ENCODE data around the gene CDAN1. TPM values are rescaled to one million over a fixed set of nuclear protein-coding genes. Genes with fewer than 3 reads are reported as not detected.

The CDAN1 gene
- total RNA-seq, 4 donors from 2014 or later: 9.1 to 16.5 (median 10.7) TPM

DNA sequence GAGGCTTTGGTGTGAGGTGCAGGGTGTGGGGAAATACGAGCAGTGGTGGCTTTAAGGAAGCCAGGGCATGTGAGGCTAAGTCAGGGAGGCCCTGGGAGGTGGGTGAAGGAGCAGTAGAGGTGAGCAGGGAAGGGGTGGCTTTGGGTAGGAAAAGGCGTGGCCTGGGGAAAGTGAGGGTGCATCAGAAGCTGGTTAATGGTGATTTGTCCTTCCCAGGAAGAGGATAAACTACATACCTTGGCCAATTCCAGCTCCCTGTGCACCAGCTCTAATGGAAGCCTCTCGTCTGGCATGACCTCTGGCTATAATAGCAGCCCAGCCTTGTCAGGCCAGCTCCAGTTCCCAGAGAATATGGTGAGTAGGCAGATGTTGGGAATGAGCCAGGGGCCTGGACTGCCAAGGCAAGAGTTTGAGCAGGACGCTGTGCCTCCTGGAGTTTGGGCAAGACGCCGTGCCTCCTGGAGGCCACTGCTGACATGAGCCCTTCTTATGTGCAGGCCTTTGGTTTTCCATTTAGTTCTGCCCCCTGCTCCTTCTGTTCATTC, 41.3 kb downstream of the CDAN1 start:
- Histone ChIP-seq H3K27me3 (no peaks in the 10 kb centered on the region), H3K9me3 (no peaks in the 10 kb centered on the region), H3K36me3 (peaks cover 0 to 23% (median 0%) of the 10 kb centered on the region in 3 donors), H3K4me3 (no peak overlapping the region), H3K27ac (no peak overlapping the region), H3K4me1 (no peaks in the 10 kb centered on the region)
- no peak for DNase-seq
- TF ChIP-seq POLR2A (IDR thresholded peaks at IDR 0.05): no peak
- TF ChIP-seq, protein P1, sequence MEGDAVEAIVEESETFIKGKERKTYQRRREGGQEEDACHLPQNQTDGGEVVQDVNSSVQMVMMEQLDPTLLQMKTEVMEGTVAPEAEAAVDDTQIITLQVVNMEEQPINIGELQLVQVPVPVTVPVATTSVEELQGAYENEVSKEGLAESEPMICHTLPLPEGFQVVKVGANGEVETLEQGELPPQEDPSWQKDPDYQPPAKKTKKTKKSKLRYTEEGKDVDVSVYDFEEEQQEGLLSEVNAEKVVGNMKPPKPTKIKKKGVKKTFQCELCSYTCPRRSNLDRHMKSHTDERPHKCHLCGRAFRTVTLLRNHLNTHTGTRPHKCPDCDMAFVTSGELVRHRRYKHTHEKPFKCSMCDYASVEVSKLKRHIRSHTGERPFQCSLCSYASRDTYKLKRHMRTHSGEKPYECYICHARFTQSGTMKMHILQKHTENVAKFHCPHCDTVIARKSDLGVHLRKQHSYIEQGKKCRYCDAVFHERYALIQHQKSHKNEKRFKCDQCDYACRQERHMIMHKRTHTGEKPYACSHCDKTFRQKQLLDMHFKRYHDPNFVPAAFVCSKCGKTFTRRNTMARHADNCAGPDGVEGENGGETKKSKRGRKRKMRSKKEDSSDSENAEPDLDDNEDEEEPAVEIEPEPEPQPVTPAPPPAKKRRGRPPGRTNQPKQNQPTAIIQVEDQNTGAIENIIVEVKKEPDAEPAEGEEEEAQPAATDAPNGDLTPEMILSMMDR (IDR thresholded peaks at IDR 0.05): no peak

DNA sequence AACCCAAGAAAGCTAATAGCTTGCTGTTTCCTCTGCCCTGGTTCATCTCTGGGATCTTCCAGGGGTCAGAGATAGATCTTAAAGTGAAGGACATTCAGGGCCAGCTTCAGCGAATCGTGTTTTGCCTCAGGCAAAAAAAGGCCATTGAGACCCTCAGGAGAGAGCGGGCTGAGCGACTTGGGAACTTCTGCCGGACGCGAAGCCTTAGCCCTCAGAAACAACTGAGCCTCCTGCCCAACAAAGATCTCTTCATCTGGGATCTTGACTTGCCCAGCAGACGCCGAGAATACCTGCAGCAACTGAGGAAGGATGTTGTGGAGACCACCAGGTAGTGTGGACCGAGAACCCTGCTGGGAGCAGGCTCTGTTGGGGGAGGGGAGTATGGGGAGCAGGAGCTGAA, 42.5 kb downstream of the CDAN1 start:
- no peak overlapping the region for H3K27ac ChIP-seq
- no peaks in the 10 kb centered on the region for H3K9me3 ChIP-seq
- H3K4me3 ChIP-seq: no peak overlapping the region
- no peaks in the 10 kb centered on the region for H3K4me1 ChIP-seq
- DNase-seq: no peak
- H3K27me3 ChIP-seq: no peaks in the 10 kb centered on the region
- TF ChIP-seq POLR2A (IDR thresholded peaks at IDR 0.05): no peak
- TF ChIP-seq, protein P1 (IDR thresholded peaks at IDR 0.05): no peak
- peaks cover 0 to 23% (median 0%) of the 10 kb centered on the region in 3 donors for H3K36me3 ChIP-seq

DNA sequence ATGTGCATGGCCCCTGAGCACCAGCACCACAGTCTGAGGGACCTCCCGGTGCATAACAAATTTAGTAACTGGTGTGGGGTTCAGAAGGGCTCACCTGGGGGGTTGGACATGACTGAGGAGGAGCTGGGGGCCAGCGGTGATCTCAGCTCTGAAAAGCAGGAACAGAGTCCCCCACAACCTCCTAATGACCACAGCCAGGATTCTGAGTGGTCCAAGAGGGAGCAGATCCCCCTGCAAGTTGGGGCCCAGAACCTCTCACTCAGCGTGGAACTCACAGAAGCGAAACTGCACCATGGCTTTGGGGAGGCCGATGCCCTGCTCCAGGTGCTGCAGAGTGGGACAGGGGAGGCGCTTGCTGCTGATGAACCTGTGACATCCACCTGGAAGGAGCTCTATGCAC, 43.0 kb downstream of the CDAN1 start:
- Histone ChIP-seq H3K27ac (no peak overlapping the region), H3K36me3 (peaks cover 0 to 23% (median 0%) of the 10 kb centered on the region in 3 donors), H3K27me3 (no peaks in the 10 kb centered on the region), H3K4me1 (no peaks in the 10 kb centered on the region), H3K9me3 (no peaks in the 10 kb centered on the region), H3K4me3 (no peak overlapping the region)
- no peak for TF ChIP-seq POLR2A (IDR thresholded peaks at IDR 0.05)
- TF ChIP-seq, protein P1 (IDR thresholded peaks at IDR 0.05): no peak
- no peak for DNase-seq

DNA sequence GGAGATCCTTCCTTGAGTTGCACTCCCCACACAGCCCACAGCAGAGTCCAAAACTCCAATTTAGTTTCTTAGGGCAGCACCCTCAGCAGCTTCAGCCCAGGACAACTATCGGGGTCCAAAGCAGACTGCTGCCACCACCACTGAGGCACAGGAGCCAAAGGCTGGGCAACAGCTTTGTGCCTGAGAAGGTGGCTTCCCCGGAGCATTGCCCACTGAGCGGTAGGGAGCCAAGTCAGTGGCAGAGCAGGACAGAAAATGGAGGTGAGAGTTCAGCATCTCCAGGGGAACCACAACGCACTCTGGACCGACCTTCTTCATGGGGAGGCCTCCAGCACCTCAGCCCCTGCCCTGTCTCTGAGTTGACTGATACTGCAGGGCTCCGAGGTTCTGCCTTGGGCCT, 43.4 kb downstream of the CDAN1 start:
- DNase-seq: no peak
- Histone ChIP-seq H3K9me3 (no peaks in the 10 kb centered on the region), H3K27me3 (no peaks in the 10 kb centered on the region), H3K4me3 (no peak overlapping the region), H3K4me1 (no peaks in the 10 kb centered on the region), H3K27ac (no peak overlapping the region), H3K36me3 (peaks cover 0 to 23% (median 0%) of the 10 kb centered on the region in 3 donors)
- no peak for TF ChIP-seq POLR2A (IDR thresholded peaks at IDR 0.05)
- TF ChIP-seq, protein P1 (IDR thresholded peaks at IDR 0.05): no peak

DNA sequence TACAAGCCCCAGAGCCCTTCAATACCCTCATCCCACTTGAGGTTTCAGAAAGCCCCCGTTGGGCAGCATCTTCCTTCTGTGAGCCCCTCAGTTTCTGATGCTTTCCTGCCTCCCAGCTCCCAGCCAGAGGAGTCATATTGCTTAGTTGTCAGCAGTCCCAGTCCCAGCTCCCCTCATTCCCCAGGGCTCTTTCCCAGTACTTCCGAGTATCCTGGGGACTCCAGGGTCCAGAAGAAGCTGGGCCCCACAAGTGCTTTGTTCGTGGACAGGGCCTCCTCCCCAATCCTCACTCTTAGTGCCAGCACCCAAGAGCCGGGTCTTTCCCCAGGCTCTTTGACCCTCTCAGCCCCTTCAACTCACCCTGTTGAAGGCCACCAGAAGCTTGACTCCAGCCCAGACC, 43.9 kb downstream of the CDAN1 start:
- Histone ChIP-seq H3K27ac (no peak overlapping the region), H3K36me3 (peaks cover 0 to 23% (median 0%) of the 10 kb centered on the region in 3 donors), H3K27me3 (no peaks in the 10 kb centered on the region), H3K9me3 (no peaks in the 10 kb centered on the region), H3K4me3 (no peak overlapping the region), H3K4me1 (no peaks in the 10 kb centered on the region)
- TF ChIP-seq POLR2A (IDR thresholded peaks at IDR 0.05): no peak
- TF ChIP-seq, protein P1 (IDR thresholded peaks at IDR 0.05): no peak
- no peak for DNase-seq

DNA sequence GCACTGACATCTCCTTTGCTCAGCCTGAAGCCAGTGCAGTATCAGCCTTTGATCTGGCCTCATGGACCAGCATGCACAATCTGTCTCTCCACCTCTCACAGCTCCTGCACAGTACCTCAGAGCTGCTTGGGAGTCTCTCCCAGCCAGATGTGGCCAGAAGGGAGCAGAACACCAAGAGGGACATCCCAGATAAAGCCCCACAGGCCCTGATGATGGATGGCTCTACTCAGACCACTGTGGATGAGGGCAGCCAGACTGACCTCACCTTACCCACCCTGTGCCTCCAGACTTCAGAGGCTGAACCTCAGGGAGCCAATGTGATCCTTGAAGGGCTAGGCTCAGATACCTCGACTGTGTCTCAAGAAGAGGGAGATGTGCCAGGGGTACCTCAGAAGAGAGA, 44.4 kb downstream of the CDAN1 start:
- Histone ChIP-seq H3K9me3 (no peaks in the 10 kb centered on the region), H3K4me3 (no peak overlapping the region), H3K36me3 (peaks cover 0 to 23% (median 0%) of the 10 kb centered on the region in 3 donors), H3K27me3 (no peaks in the 10 kb centered on the region), H3K27ac (no peak overlapping the region), H3K4me1 (no peaks in the 10 kb centered on the region)
- no peak for TF ChIP-seq POLR2A (IDR thresholded peaks at IDR 0.05)
- TF ChIP-seq, protein P1 (IDR thresholded peaks at IDR 0.05): no peak
- no peak for DNase-seq
